Bronchial epithelial cell (primary cell): Measurements from ENCODE around the gene GP9. TPM values are rescaled to one million over a fixed set of nuclear protein-coding genes. Genes with fewer than 3 reads are reported as not detected.

ENCODE experiments used
- DNase-seq: peaks from one replicate; pipeline ENCODE4 v3.0.0-alpha.2; 2010; ENCODE audit warnings: low read depth
- FAIRE-seq: peaks from 2 replicates; lab custom pipeline; 2011; peaks lifted over from hg19 to GRCh38; lab: Jason Lieb, UNC
- H3K27me3 ChIP-seq: 2 replicates; pipeline ENCODE4 v1.5.1; 2011; ENCODE audit warnings: low read length; ENCODE audit not compliant: control insufficient read depth, insufficient read depth
- H3K36me3 ChIP-seq: 2 replicates; pipeline ENCODE4 v1.5.1; 2011; ENCODE audit warnings: low read length; ENCODE audit not compliant: control insufficient read depth, insufficient read depth
- H3K4me3 ChIP-seq: 2 replicates; pipeline ENCODE4 v1.5.1; 2011; ENCODE audit warnings: mild to moderate bottlenecking, low read depth, low read length, control low read depth
- total RNA-seq: library from RNA; depleted of rRNA; stranded (reverse); fragments of >200 nt; gene quantifications from 2 replicates; pipeline ENCODE4 v1.2.1, GENCODE V29; 2014
- TF ChIP-seq, protein P1 (sequence below): IDR thresholded peaks from 2 replicates; pipeline ENCODE4 v1.5.1; 2011; ENCODE audit warnings: mild to moderate bottlenecking, moderate library complexity, low read length, control low read depth, inconsistent platforms; ENCODE audit not compliant: insufficient read depth, severe bottlenecking

GP9 gene
- total RNA-seq, 1 donor from 2014 or later, result not detected

DNA sequence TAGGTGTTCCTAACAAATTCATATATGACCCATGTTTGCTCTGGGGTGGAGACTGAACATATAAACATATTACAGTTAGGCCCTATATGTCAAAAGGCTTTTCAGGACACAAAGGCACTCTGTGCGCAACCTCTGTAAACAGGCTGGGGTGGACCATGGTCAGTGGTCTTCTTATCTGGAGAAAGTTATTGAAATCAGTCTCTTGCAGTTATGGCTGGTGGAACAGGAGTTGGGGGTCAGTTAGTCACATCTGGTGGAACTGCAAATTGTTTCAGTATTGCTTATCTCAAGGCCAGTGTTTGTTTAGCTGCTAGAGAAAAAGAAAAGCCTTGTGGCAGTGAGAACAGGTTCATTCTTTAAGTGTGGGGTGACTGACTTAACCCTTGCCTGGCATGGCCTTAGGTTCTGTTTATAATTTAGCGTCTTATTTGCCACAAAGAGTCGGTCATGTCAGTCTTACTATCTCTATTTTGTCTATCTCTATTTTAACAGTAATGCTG lies 5.9 kb upstream of the GP9 start:
- FAIRE-seq, result no peak

DNA sequence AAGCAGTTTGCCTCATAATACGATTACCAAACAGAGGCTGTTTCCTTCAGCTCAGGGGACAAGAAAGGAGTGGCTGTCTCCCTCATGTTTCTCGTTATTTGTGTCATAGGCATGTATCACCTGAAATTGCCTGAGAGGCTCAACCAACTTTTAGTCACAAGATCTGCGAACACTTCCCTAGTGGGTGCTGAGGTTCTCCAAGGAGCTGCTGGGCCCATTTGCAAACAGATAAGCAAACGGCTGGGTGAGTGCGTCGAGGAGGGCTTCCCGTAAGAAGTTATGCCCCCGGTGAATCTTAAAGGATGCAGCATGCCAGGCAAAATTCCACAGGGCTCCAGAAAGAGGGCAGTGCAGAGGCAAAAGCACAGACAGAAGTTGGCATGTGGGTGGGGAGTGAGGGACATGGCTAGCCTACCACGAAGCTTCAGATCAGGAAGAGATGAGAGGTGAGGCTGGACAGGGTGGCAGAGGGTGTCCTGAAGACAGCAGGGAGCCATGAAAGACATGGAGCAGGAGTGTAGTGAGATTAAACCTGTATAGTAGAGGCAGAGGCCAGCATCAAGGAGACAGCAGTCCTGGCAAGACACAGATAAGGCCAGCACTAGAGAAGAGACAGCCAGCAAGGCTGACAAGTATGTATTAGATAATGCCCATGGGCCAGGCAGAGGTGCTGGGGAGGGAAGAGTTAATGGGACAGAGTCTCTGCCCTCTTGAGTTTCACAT lies 4.0 kb upstream of the GP9 start:
- Histone ChIP-seq H3K36me3 (no peaks in the 10 kb centered on the region), H3K27me3 (no peaks in the 10 kb centered on the region), H3K4me3 (no peak overlapping the region)
- no peak for FAIRE-seq
- no peak for DNase-seq
- TF ChIP-seq, protein P1, sequence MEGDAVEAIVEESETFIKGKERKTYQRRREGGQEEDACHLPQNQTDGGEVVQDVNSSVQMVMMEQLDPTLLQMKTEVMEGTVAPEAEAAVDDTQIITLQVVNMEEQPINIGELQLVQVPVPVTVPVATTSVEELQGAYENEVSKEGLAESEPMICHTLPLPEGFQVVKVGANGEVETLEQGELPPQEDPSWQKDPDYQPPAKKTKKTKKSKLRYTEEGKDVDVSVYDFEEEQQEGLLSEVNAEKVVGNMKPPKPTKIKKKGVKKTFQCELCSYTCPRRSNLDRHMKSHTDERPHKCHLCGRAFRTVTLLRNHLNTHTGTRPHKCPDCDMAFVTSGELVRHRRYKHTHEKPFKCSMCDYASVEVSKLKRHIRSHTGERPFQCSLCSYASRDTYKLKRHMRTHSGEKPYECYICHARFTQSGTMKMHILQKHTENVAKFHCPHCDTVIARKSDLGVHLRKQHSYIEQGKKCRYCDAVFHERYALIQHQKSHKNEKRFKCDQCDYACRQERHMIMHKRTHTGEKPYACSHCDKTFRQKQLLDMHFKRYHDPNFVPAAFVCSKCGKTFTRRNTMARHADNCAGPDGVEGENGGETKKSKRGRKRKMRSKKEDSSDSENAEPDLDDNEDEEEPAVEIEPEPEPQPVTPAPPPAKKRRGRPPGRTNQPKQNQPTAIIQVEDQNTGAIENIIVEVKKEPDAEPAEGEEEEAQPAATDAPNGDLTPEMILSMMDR, result no peak

More for the DNA sequence above, 5.9 kb upstream of the GP9 start:
- H3K27me3 ChIP-seq, result no peaks in the 10 kb centered on the region
- no peak for DNase-seq
- TF ChIP-seq, protein P1, result no peak
- H3K36me3 ChIP-seq, result no peaks in the 10 kb centered on the region
- no peak overlapping the region for H3K4me3 ChIP-seq

GRCh38 chr3:129057249-129057648 lies 3.3 kb upstream of the GP9 start:
- FAIRE-seq (no peak), DNase-seq (no peak)
- no peaks in the 10 kb centered on the region for H3K27me3 ChIP-seq
- no peak overlapping the region for H3K4me3 ChIP-seq
- no peaks in the 10 kb centered on the region for H3K36me3 ChIP-seq
- TF ChIP-seq, protein P1, result no peak

DNA sequence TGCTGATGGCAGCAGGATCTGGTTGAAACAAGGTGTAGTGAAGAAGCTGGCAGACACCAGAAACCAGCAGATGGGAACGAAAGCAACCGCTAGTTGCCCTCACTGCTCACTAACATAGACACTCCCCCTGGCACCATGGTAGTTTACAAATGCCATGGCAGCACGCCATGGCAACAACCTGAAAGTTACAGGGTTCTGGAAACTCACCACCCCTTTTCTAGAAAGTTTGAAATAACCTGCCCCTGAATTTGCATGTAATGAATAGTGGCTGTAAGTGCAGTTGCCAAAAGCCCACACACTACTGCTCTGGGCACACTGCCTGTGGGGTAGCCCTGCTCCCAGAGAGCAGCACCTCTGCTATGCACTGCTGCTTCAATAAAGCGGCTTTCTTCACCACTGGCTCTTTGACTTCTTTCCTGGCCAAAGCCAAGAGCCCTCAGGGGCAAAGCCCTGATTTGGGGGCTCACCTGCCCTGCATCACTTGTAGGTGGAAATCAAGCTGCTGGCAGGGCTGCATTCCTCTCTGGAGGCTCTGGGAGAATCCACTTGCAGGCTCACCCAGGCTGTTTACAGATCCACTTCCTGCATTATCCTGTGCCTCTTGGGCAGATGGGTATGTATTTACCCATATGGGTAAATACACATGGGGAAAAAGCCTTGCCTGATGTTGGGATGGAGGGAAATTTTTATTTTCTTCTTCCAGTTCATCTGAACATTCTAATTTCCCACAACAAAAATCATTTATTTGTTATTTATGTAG lies 2.0 kb upstream of the GP9 start:
- Histone ChIP-seq H3K27me3 (no peaks in the 10 kb centered on the region), H3K4me3 (no peak overlapping the region), H3K36me3 (no peaks in the 10 kb centered on the region)
- TF ChIP-seq, protein P1, result no peak
- FAIRE-seq (no peak), DNase-seq (peak; percentile 10)

- no peaks in the 10 kb centered on the region for H3K36me3 ChIP-seq
- no peaks in the 10 kb centered on the region for H3K27me3 ChIP-seq
- FAIRE-seq (no peak), DNase-seq (no peak)
- no peak overlapping the region for H3K4me3 ChIP-seq
- TF ChIP-seq, protein P1, result no peak
These were observed 1.1 kb upstream of the GP9 start for GRCh38 chr3:129059311-129059958.
